ENCODE results near the gene EPAS1. TPM values are rescaled to one million over a fixed set of nuclear protein-coding genes. Genes with fewer than 3 reads are reported as not detected.

EPAS1 gene
- total RNA-seq, 1 experiment from 2014 or later, result 55.9 TPM

- Histone ChIP-seq H3K9me2 (ENCODE audit: insufficient read depth) (no peaks in the 10 kb centered on the region), H3K4me3 (replicated peaks in 1 of 2; ENCODE audit: low read depth in 1 of 2, low read length in 2 of 2) (no peak overlapping the region), H3K27ac (ENCODE audit: low read depth, low read length) (no peak overlapping the region), H4K20me1 (ENCODE audit: insufficient read depth) (no peaks in the 10 kb centered on the region), H3K4me2 (ENCODE audit: low read length) (no peak overlapping the region), H3K79me2 (ENCODE audit: insufficient read depth, low read length) (no peaks in the 10 kb centered on the region), H3K36me3 (ENCODE audit: control insufficient read depth in 1 of 2, insufficient read depth in 2 of 2, low read length in 2 of 2) (no peaks in the 10 kb centered on the region), H3K9ac (ENCODE audit: low read length) (no peak overlapping the region), H2AFZ (ENCODE audit: low read depth, low read length, poor library complexity, severe bottlenecking) (no peak overlapping the region), H3K9me3 (ENCODE audit: control insufficient read depth in 1 of 2, insufficient read depth in 1 of 2, low read depth in 1 of 2, low read length in 2 of 2) (no peaks in the 10 kb centered on the region), H3K4me1 (ENCODE audit: control insufficient read depth in 1 of 2, insufficient read depth in 2 of 2, low read length in 2 of 2) (no peaks in the 10 kb centered on the region), H3K27me3 (ENCODE audit: insufficient read depth, low read length) (no peaks in the 10 kb centered on the region)
- DNase-seq (ENCODE audit: low read depth, low spot score), result no peak
- TF ChIP-seq ZBTB33 (IDR thresholded peaks at IDR 0.05; ENCODE audit: extremely low read depth, insufficient replicate concordance, low read length), result no peak
- TF ChIP-seq REST (IDR thresholded peaks at IDR 0.05; ENCODE audit: low read depth), result no peak
- TF ChIP-seq ELF1 (IDR thresholded peaks at IDR 0.05; ENCODE audit: borderline replicate concordance, low read depth), result no peak
- TF ChIP-seq POLR2AphosphoS5 (IDR thresholded peaks at IDR 0.05; ENCODE audit: low read depth, low read length), result no peak
- no peak for TF ChIP-seq JUND (IDR thresholded peaks at IDR 0.05)
- no peak for TF ChIP-seq CEBPB (IDR thresholded peaks at IDR 0.05; ENCODE audit: low read depth)
- no peak for TF ChIP-seq CTCF (IDR thresholded peaks at IDR 0.05 in 2 of 3, conservative IDR thresholded peaks at IDR 0.05 in 1 of 3; ENCODE audit: borderline replicate concordance in 1 of 3, insufficient read depth in 1 of 3, low read depth in 2 of 3, low read length in 2 of 3)
- intact Hi-C loops (cut with micrococcal nuclease), result loop anchor here (5.0 kb wide), 1 partner anchor 66 kb away; no protein-coding TSS in a partner anchor
- BruUV-seq (replicated peaks), result no TSS peak
- no peak for ATAC-seq
- RAD21 ChIA-PET (ENCODE audit: low non-redundant PET in 1 of 2, low total read pairs in 2 of 2, uncharacterized antibody in 2 of 2, unreplicated experiment in 2 of 2), result no interaction called here
- CTCF ChIA-PET, result no interaction called here
- POLR2A ChIA-PET, result no interaction called here
Measured at GRCh38 chr2:46368401-46368800, 71.2 kb downstream of the EPAS1 start.

Data from HCT116 (cell line).